Mesothelial cell of epicardium (in vitro differentiated cells): Measurements from ENCODE around the gene ID2. TPM values are rescaled to one million over a fixed set of nuclear protein-coding genes. Genes with fewer than 3 reads are reported as not detected.

Experiments
- DNase-seq, 2 experiments: peaks; one replicate each; pipeline ENCODE4 v3.0.0; 2021; ENCODE audit warnings: low spot score in 2 of 2; ENCODE audit not compliant: unreplicated experiment in 2 of 2
- H3K27ac Mint-ChIP-seq: 2 replicates; pipeline ENCODE4 v1.8.0; 2021; ENCODE audit warnings: mixed read lengths
- H3K27me3 Mint-ChIP-seq: 2 replicates; pipeline ENCODE4 v1.8.0; 2021; ENCODE audit warnings: low read depth, mixed read lengths
- H3K36me3 Mint-ChIP-seq: 2 replicates; pipeline ENCODE4 v1.8.0; 2021; ENCODE audit warnings: mixed read lengths
- H3K4me1 Mint-ChIP-seq: 2 replicates; pipeline ENCODE4 v1.8.0; 2021; ENCODE audit warnings: mixed read lengths
- H3K4me3 Mint-ChIP-seq: 2 replicates; pipeline ENCODE4 v1.8.0; 2021; ENCODE audit warnings: mild to moderate bottlenecking, moderate library complexity, mixed read lengths
- H3K9me3 Mint-ChIP-seq: 2 replicates; pipeline ENCODE4 v1.8.0; 2021; ENCODE audit warnings: mixed read lengths
- CTCF ChIP-seq: fragments of 200-600 bp; sonication (generic); IDR thresholded peaks from one replicate; pipeline ENCODE4 v1.5.0; 2021; ENCODE audit warnings: antibody characterized with exemption; ENCODE audit not compliant: unreplicated experiment
- total RNA-seq: library from RNA; stranded (reverse); gene quantifications from 3 replicates; pipeline ENCODE4 v1.2.1, GENCODE V29; 2021

The ID2 gene
- total RNA-seq, 1 donor from 2014 or later, result 240 TPM

GRCh38 chr2:8671802-8672201 is 10.1 kb upstream of the ID2 start:
- peaks cover 16% of the 10 kb centered on the region for H3K36me3 Mint-ChIP-seq
- H3K27ac Mint-ChIP-seq, result peak overlapping the region; percentile 86
- no peak overlapping the region for H3K4me3 Mint-ChIP-seq
- peaks cover 14% of the 10 kb centered on the region for H3K4me1 Mint-ChIP-seq
- DNase-seq, result no peak
- no peaks in the 10 kb centered on the region for H3K27me3 Mint-ChIP-seq
- peaks cover 13% of the 10 kb centered on the region for H3K9me3 Mint-ChIP-seq
- TF ChIP-seq CTCF, result no peak

GRCh38 chr2:8672940-8673339 is 8.9 kb upstream of the ID2 start:
- H3K27me3 Mint-ChIP-seq, result no peaks in the 10 kb centered on the region
- peaks cover 25% of the 10 kb centered on the region for H3K4me1 Mint-ChIP-seq
- no peak for DNase-seq
- H3K4me3 Mint-ChIP-seq, result no peak overlapping the region
- H3K27ac Mint-ChIP-seq, result no peak overlapping the region
- H3K36me3 Mint-ChIP-seq, result peaks cover 16% of the 10 kb centered on the region
- no peak for TF ChIP-seq CTCF
- H3K9me3 Mint-ChIP-seq, result peaks cover 13% of the 10 kb centered on the region

- TF ChIP-seq CTCF, result no peak
- H3K9me3 Mint-ChIP-seq, result peaks cover 13% of the 10 kb centered on the region
- H3K4me1 Mint-ChIP-seq, result peaks cover 29% of the 10 kb centered on the region
- DNase-seq, result no peak
- H3K27ac Mint-ChIP-seq, result no peak overlapping the region
- H3K27me3 Mint-ChIP-seq, result no peaks in the 10 kb centered on the region
- H3K4me3 Mint-ChIP-seq, result no peak overlapping the region
- peaks cover 16% of the 10 kb centered on the region for H3K36me3 Mint-ChIP-seq
Observed at GRCh38 chr2:8673381-8673780, 8.5 kb upstream of the ID2 start.

- no peak overlapping the region for H3K4me3 Mint-ChIP-seq
- no peak for TF ChIP-seq CTCF
- no peak for DNase-seq
- peak overlapping the region; percentile 85 for H3K27ac Mint-ChIP-seq
- H3K4me1 Mint-ChIP-seq, result peaks cover 32% of the 10 kb centered on the region
- H3K27me3 Mint-ChIP-seq, result no peaks in the 10 kb centered on the region
- H3K36me3 Mint-ChIP-seq, result peaks cover 16% of the 10 kb centered on the region
- H3K9me3 Mint-ChIP-seq, result peaks cover 13% of the 10 kb centered on the region
Observed at GRCh38 chr2:8674420-8675009, 7.3 kb upstream of the ID2 start.

- Mint-ChIP-seq H3K4me3 (peak overlapping the region; percentile 74), H3K4me1 (peaks cover 43% of the 10 kb centered on the region), H3K36me3 (peaks cover 16% of the 10 kb centered on the region), H3K27me3 (no peaks in the 10 kb centered on the region), H3K27ac (peak overlapping the region; percentile 100), H3K9me3 (peaks cover 13% of the 10 kb centered on the region)
- TF ChIP-seq CTCF, result no peak
- no peak for DNase-seq
Observed at GRCh38 chr2:8675543-8675942, 6.3 kb upstream of the ID2 start.
